Measurements from ENCODE around the gene DDX1.

The DDX1 gene

GRCh38 chr2:15617778-15618448 lies 26.2 kb downstream of the DDX1 start:
- peaks cover 93% of the 10 kb centered on the region for H3K36me3 ChIP-seq
- TF ChIP-seq, protein P1, sequence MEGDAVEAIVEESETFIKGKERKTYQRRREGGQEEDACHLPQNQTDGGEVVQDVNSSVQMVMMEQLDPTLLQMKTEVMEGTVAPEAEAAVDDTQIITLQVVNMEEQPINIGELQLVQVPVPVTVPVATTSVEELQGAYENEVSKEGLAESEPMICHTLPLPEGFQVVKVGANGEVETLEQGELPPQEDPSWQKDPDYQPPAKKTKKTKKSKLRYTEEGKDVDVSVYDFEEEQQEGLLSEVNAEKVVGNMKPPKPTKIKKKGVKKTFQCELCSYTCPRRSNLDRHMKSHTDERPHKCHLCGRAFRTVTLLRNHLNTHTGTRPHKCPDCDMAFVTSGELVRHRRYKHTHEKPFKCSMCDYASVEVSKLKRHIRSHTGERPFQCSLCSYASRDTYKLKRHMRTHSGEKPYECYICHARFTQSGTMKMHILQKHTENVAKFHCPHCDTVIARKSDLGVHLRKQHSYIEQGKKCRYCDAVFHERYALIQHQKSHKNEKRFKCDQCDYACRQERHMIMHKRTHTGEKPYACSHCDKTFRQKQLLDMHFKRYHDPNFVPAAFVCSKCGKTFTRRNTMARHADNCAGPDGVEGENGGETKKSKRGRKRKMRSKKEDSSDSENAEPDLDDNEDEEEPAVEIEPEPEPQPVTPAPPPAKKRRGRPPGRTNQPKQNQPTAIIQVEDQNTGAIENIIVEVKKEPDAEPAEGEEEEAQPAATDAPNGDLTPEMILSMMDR (IDR thresholded peaks at IDR 0.05; ENCODE audit: low read depth, low read length) = no peak
- no peaks in the 10 kb centered on the region for H3K9me3 ChIP-seq (ENCODE audit: severe bottlenecking)
- H3K27ac ChIP-seq = no peak overlapping the region
- H3K27me3 ChIP-seq (ENCODE audit: insufficient read depth, low read depth, severe bottlenecking) = no peaks in the 10 kb centered on the region
- H3K4me3 ChIP-seq (ENCODE audit: low read depth, low read length) = no peak overlapping the region
- no peak for DNase-seq

DNA sequence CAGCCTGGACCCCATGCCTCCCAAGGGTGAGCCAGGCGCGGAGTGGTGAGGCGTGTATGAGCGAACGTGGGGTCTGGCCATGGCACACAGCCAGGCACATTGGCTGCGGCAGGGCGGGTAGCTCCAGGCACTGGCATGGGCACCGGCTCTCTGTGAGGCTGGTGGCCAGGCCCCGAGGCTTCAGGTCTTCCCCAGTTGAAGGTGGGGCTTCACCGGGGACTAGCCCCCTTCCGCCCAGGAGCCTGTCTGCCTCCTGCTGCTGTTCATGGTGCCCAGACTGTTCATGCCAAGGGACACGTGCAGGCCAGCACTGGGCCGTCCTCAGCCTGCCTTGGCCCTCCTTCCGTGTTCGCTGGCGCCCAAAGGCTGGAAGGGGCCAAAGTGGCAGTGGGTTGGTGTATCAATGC lies 26.8 kb downstream of the DDX1 start:
- no peak overlapping the region for H3K27ac ChIP-seq
- TF ChIP-seq, protein P1 (IDR thresholded peaks at IDR 0.05; ENCODE audit: low read depth, low read length) = no peak
- no peaks in the 10 kb centered on the region for H3K27me3 ChIP-seq (ENCODE audit: insufficient read depth, low read depth, severe bottlenecking)
- H3K4me3 ChIP-seq (ENCODE audit: low read depth, low read length) = no peak overlapping the region
- DNase-seq = no peak
- H3K36me3 ChIP-seq = peaks cover 93% of the 10 kb centered on the region
- no peaks in the 10 kb centered on the region for H3K9me3 ChIP-seq (ENCODE audit: severe bottlenecking)

DNA sequence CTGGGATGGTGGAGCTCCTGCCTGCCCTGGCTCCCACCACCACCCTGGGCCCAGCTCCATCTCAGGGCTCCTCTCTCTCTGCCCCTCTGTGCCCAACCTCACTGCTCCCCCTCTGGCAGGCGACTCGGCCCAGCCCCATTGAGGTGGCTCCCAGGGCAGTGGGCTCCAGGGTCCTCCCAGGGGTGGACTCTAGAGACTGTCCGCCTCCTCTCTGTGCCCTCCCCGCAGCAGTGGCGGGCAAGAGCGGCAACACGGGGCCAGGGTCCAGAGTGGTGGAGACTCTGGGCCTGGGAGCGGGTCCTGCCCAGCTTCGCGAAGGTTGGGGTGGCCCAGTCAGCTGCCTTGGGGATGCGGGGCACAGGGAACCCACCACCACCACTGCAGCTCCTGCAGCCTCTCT lies 27.4 kb downstream of the DDX1 start:
- H3K36me3 ChIP-seq = peaks cover 95% of the 10 kb centered on the region
- no peak overlapping the region for H3K4me3 ChIP-seq (ENCODE audit: low read depth, low read length)
- H3K9me3 ChIP-seq (ENCODE audit: severe bottlenecking) = no peaks in the 10 kb centered on the region
- TF ChIP-seq, protein P1 (IDR thresholded peaks at IDR 0.05; ENCODE audit: low read depth, low read length) = no peak
- no peak overlapping the region for H3K27ac ChIP-seq
- DNase-seq = no peak
- no peaks in the 10 kb centered on the region for H3K27me3 ChIP-seq (ENCODE audit: insufficient read depth, low read depth, severe bottlenecking)

- TF ChIP-seq, protein P1 (IDR thresholded peaks at IDR 0.05; ENCODE audit: low read depth, low read length) = no peak
- Histone ChIP-seq H3K9me3 (ENCODE audit: severe bottlenecking) (no peaks in the 10 kb centered on the region), H3K27ac (no peak overlapping the region), H3K4me3 (ENCODE audit: low read depth, low read length) (no peak overlapping the region), H3K27me3 (ENCODE audit: insufficient read depth, low read depth, severe bottlenecking) (no peaks in the 10 kb centered on the region), H3K36me3 (peaks cover 95% of the 10 kb centered on the region)
- DNase-seq = no peak
Observed at GRCh38 chr2:15619510-15619909, 27.8 kb downstream of the DDX1 start.

GRCh38 chr2:15619938-15620337 lies 28.3 kb downstream of the DDX1 start:
- no peaks in the 10 kb centered on the region for H3K9me3 ChIP-seq (ENCODE audit: severe bottlenecking)
- H3K27me3 ChIP-seq (ENCODE audit: insufficient read depth, low read depth, severe bottlenecking) = no peaks in the 10 kb centered on the region
- H3K36me3 ChIP-seq = peaks cover 95% of the 10 kb centered on the region
- no peak overlapping the region for H3K27ac ChIP-seq
- H3K4me3 ChIP-seq (ENCODE audit: low read depth, low read length) = no peak overlapping the region
- no peak for DNase-seq
- TF ChIP-seq, protein P1 (IDR thresholded peaks at IDR 0.05; ENCODE audit: low read depth, low read length) = no peak

DNA sequence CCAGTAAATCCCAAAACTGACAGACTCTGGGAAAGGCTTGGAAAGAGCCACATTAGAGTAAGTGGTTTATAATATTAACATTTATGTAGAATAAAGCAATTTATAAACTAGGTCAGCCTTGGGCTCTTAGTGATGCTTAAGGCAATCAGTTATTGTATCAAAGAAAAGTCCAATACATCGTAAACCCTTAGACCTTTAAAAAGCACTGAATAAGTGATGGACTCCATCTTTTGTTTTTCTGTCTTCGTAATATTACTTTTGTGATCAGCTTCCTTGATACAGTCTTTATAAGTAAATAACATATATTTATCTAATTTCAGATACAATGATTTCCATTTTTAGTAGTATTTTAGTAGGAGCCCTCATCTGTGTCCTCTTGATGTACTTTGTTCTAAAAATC lies 28.7 kb downstream of the DDX1 start:
- peaks cover 95% of the 10 kb centered on the region for H3K36me3 ChIP-seq
- H3K9me3 ChIP-seq (ENCODE audit: severe bottlenecking) = no peaks in the 10 kb centered on the region
- TF ChIP-seq, protein P1 (IDR thresholded peaks at IDR 0.05; ENCODE audit: low read depth, low read length) = no peak
- H3K27me3 ChIP-seq (ENCODE audit: insufficient read depth, low read depth, severe bottlenecking) = no peaks in the 10 kb centered on the region
- no peak overlapping the region for H3K27ac ChIP-seq
- H3K4me3 ChIP-seq (ENCODE audit: low read depth, low read length) = no peak overlapping the region
- DNase-seq = no peak
